DMS79 treated with DMSO at 0.1 percent for 48 hours (cell line): ENCODE data around the gene VAV2.

Experiments
- DNase-seq: peaks from one replicate; lab custom pipeline; 2025; lab: John Stamatoyannopoulos, UW

Gene VAV2, protein sequence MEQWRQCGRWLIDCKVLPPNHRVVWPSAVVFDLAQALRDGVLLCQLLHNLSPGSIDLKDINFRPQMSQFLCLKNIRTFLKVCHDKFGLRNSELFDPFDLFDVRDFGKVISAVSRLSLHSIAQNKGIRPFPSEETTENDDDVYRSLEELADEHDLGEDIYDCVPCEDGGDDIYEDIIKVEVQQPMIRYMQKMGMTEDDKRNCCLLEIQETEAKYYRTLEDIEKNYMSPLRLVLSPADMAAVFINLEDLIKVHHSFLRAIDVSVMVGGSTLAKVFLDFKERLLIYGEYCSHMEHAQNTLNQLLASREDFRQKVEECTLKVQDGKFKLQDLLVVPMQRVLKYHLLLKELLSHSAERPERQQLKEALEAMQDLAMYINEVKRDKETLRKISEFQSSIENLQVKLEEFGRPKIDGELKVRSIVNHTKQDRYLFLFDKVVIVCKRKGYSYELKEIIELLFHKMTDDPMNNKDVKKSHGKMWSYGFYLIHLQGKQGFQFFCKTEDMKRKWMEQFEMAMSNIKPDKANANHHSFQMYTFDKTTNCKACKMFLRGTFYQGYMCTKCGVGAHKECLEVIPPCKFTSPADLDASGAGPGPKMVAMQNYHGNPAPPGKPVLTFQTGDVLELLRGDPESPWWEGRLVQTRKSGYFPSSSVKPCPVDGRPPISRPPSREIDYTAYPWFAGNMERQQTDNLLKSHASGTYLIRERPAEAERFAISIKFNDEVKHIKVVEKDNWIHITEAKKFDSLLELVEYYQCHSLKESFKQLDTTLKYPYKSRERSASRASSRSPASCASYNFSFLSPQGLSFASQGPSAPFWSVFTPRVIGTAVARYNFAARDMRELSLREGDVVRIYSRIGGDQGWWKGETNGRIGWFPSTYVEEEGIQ

GRCh38 chr9:133991964-133992779 lies at the start of gene VAV2:
Gene VAV2 (minus strand): TSS chr9:133992324. CDS start chr9:133992278, 46 bp downstream.
- peak; percentile 36 for DNase-seq

GRCh38 chr9:134041649-134041962 lies 49.5 kb upstream of the VAV2 start:
- no peak for DNase-seq

- DNase-seq = no peak
Measured at GRCh38 chr9:134040781-134041648, 48.9 kb upstream of the VAV2 start.

DNA sequence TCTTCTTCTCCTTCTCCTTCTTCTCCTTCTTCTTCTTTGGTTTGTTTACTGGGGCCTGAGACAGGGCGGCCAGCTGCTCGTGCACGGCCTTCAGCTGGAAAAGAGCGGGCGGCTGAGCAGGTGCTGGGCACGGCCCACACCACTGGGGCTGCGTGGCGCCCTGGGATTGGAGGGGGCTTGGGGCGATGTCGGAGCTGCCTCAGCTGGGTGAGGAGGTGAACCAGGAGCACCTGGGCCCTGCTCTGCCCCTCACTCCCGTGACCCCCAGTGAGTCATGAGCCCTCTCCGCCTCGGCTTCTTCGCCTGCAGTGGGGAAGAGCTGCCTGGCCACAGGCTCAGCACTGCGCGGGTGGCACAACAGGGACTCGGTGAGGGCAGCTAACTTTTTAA lies 48.0 kb upstream of the VAV2 start:
- no peak for DNase-seq

DNA sequence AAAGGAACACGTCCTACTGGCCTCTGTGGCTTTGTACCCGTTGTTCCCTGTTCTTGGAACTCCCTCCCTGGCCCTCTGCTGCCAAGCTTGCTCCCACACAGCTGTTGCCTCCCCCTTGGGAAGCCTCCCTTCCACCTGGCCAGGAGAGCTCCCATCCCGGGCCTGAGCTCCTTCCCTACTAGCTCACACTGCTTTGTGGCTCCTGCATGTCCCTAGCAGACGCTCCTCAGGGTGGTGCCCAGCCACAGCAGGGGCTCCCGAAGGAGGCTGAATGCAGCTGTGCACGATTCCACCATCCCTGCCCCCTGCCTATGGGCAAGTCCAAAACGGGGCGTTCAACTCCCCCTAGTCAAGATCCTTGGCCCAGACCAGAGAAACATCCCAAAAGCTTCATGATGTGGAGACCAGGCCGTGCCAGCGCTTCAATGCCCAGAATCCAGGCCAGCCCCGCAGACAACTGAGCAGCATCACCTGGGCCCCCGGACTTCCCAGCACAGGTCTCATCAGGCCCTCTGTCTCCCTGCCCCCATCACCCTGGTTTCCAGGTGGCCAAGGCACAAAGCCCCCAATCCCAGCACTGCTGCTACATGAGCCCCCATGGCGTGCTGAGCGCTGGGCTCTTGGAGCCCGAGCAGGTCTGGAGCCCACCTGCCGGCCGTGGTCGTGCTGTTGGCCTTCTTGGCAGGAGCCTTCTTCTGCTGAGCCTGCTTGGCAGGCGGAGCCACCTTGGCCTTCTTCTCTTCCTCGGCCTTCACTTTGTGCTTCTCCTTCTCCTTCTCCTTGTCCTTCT lies 47.5 kb upstream of the VAV2 start:
- no peak for DNase-seq

GRCh38 chr9:134037641-134038040 lies 45.5 kb upstream of the VAV2 start:
- DNase-seq = no peak

DNA sequence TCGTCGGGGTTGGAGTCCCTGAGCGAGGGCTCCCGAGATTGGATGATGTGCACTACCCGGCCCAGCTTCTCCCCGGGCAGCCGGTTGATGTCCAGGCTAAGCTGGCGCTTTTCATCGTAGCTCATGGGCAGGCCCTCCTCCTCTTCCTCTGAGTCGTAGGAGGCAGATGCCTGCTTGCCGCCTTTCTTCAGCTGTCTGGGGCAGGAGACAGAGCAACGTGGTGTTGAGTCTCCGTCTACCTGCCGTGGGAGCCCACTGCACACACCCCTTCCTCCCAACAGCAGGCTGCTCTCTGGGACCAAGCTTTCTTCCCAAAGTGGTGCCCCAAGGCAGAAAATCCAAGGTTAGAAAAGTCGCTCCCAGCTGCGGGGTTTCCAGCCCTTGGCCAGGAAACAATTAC lies 44.0 kb upstream of the VAV2 start:
- no peak for DNase-seq

- no peak for DNase-seq
Measured at GRCh38 chr9:134035041-134036039, 43.2 kb upstream of the VAV2 start.

- DNase-seq = no peak
Measured at GRCh38 chr9:134034215-134035040, 42.3 kb upstream of the VAV2 start.

DNA sequence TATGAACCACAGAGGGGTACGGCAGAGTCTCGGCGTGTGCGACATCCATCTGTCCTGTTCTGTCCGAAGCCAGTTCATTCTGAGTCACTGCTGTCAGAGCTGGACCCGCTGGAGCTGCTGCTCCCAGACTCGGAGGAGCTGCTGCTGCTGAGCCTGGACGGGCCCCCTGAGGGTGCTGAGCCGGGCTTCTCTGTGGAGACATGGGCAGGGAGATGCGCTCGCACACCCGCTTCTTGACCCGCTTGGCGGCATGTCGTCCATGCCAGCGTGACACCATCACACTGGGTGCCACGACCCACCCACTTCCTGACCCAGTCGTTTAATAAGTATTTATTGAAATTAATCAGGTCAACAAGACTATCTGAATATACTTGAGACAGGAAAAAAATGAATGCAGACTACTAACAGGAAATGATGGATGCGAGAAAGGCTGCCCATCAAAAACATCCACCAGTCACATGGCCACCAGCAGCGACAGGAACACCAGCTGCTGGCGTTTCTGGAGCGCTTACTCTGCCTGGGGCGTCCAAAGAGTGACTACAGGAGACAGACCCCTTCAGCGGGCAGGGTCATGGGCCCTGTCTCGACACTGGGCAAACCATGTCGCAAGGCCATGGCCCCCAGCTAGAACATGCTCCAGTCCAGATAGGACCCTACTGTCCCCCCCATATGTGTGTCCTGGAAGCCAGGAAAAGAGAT lies 41.5 kb upstream of the VAV2 start:
- no peak for DNase-seq

DNA sequence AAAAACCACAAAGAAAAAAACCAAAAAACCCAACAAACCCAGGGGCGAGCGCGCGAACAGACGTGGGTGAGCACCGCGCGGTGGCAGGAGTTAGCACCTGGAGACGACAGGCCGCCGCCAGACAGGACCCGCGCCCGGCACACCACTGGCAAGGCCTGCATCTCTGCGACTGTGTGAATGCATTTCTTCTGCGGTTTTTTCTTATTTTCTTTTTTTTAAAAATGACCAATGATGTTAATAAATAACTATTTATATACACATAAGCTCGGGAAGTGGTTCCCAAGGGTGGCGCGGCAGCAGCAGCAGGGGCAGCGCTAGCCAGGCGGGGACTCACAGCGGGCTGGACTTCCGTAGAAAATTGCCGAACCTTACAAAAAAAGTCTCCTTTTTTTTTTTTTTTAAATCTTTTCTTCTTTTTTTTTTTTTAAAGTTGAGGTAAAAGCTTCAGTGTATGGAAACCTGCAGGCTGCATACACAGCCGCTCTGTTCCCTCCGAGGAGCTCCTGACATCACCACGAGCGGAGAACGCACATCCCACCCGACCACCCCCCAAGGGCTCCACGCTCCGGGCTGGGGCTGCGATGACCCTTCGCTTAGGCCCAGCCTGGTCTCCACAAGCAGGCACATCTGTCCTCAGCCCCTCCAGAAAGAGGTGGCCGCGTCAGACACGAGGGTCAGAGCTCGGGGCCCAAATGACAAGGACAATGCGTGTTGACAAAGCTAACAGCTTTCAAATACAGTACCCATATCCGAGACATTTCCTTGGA lies 40.5 kb upstream of the VAV2 start:
- no peak for DNase-seq

DNA sequence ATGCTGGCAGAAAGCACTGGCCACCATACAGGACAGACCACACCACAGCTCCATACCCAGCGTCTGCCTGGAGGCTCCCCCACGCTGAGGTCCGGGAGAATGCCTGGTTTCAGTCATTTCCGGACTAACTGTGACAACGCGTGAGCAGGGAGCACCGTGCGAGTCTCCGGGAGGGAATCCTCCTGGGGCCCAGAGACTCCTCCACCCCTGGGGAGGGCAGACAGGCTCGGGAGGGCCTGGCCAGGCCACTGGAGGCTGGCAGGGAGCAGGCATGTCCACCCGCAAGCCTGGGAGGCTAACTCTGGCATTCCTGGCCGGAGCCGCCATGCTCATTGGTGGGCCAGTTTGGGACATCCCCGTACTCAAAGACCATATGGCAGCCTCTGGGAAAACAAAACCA lies 39.7 kb upstream of the VAV2 start:
- DNase-seq = no peak

GRCh38 chr9:134030821-134031470 lies 38.8 kb upstream of the VAV2 start:
- DNase-seq = no peak

DNA sequence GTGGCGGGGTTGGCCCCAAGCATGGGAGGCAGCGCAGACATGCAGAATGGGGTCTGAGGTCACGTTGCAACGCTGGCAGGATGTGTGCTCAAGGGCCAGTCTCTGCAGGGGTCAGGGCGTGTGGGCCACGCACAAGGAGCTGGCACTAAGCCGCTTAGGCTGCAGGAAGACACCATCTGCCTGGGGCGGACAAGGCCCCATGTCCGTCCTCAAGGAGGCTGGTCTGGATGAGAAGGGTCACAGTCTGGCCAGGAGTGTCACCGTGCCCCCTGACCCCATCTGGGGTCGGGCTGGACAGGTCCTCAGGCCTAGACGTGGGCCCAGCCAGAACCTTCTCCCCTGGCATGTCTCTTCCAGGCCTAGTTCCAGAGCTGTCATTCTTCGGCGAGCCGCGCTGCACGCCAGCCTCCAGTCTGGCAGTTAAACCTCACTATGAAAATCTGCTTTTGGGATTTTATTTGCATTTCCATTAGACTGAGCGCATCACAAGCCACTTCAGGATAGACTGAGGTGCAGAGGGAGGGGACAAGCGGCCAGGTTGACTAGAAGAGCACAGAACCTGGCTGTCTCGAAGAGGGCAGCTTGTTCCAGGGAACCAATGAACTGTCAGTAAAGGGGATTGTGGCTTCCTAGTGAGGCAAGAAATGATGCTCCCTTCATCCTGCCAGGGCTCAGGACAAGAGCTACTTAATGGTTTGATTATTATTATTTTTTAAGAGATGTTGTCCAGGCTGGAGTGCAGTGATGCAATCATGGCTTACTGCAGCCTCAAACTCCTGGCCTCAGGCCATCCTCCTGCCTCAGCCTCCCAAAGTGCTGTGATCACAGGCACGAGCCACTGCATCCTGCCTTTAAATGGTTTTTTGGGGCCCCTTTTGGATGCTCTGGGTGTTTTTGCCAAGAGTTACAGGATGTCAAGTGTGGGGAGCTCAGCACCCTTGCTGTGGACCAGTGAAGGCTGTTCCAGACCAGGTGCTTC lies 37.4 kb upstream of the VAV2 start:
- DNase-seq = no peak

DNA sequence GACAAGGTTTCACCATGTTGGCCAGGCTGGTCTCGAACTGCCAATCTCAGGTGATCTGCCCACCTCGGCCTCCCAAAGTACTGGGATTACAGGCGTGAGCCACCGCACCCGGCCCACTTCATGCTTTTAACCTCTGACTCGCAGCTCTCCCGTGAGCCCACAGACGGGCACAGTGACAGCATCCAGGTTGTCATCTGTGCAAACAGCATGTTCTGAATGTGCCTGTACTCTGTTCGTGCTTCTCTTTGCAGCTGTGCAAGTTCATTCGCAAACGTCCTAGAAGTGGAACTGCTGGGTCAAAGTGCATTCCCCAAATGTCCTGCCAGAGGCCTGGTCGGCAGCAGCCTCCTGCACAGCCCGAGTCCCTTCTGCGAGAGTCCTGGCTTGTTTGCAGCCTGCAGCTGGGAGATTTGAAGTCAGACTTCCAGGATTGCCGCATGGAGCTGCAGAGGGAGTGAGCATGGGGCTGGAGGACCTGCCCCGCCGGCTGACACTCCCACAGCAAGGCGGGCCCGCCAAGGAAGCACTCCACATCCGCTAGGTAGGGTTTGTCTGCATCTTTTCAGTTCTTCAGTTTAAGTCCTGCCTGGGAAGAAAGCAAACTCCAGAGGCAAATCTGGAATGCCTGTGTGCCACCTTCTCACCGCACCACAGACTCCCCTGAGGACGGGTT lies 36.6 kb upstream of the VAV2 start:
- DNase-seq = no peak
